SK-N-MC (cell line): ENCODE data around the gene WDR70.

Experiments used
- EZH2 ChIP-seq: fragments of 200-600 bp; sonication (generic); IDR thresholded peaks from one replicate; pipeline ENCODE4 v1.6.1; 2017; ENCODE audit warnings: antibody characterized with exemption
- FOXP2 ChIP-seq: optimal IDR thresholded peaks from 2 replicates; pipeline ENCODE3; 2011; ENCODE audit warnings: mild to moderate bottlenecking, moderate library complexity; ENCODE audit not compliant: insufficient read depth; ENCODE audit errors: extremely low read length, control extremely low read depth
- POLR2AphosphoS5 ChIP-seq: IDR thresholded peaks from 2 replicates; pipeline ENCODE4 v1.6.1; 2012; ENCODE audit warnings: mild to moderate bottlenecking, low read depth, low read length, borderline replicate concordance

- no peak for TF ChIP-seq POLR2AphosphoS5
- no peak for TF ChIP-seq EZH2
- TF ChIP-seq FOXP2, result no peak
Measured at GRCh38 chr5:37615184-37615583, 236.1 kb downstream of the WDR70 start.
